Measurements from ENCODE around the gene USP10.
"Not testable (repeated sequence)": the region's sequence is repeated elsewhere in the genome, so short reads cannot be mapped to it uniquely, and the experiment has no call there.

The USP10 gene

GRCh38 chr16:84729716-84730320, 30.0 kb downstream of the USP10 start:
- DNase-seq: no peak

- DNase-seq: no peak
Measured at GRCh38 chr16:84730406-84731106, 30.8 kb downstream of the USP10 start.

GRCh38 chr16:84732332-84732673, 32.5 kb downstream of the USP10 start:
- DNase-seq: not testable (repeated sequence)

DNA sequence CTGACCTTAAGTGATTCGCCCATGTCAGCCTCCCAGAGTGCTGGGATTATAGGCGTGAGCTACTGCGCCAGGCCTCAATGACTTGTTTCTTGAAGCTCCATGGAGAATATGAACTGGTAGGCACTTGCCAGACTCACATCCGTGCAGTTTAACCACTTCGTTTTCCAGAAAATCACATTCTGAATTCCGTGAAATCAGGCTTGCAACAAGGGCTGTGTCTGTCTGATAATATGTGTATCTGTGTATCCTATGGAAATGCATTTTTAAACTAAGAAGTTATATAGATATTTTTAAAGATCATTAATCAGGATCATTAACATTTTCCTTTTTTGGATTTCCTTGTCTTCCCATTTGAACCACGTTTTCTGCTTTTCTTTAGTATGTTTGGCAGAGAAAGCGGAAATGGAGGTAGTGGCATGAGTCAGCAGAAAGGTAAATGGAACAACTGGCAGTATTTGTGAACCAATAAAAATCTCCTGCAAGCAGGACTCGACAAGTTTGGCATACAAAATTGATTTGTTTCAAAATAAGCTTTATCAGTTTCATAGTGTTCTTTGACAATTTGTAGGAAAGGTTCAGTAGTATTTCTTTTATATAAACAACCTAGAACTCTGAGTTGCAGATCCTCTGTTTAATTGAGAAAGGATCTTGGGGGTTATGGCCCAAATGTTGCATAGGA, 33.0 kb downstream of the USP10 start:
- DNase-seq: no peak

- DNase-seq: no peak
Measured at GRCh38 chr16:84735849-84736586, 36.2 kb downstream of the USP10 start.

DNA sequence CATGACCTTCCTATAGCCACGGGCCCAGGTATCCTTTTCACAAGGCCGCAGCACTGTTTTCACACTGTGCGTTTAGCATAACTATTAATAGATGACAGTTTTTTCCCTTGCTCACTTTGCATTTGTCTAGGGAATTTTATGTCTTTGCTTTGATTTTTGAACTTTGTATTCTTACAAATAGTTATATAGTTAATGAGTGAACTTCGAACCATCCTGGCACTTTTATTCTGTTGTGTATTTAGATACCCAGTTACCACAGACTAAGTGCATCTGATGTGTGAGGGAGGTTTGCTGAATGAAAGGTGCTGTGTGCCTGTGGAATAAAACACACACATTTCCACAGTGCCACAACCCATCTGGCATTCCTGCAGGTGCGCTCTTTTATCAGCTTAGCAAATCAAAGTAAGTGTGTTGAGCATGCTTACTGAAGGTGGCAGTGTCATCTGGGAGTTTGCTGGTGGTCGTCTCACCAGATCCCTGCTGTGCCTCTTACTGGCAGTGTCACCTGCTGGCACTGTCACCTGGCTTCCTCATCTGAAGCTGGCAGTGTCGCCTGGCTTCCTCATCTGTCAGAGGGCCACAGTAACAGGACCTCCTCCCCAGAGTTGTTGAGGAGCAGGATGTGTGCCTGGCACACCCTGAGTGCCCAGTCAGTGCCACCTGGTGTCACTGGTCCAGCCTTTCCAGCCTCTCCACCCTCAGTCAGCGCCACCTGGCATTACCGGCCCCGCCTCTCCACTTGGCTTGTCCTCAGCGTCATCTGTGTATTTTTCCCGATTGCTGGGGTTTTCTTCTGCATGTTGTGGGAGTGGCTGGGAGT, 37.6 kb downstream of the USP10 start:
- DNase-seq: no peak

- DNase-seq: no peak
Measured at GRCh38 chr16:84738255-84739038, 38.6 kb downstream of the USP10 start.

GRCh38 chr16:84739349-84740124, 39.7 kb downstream of the USP10 start:
- DNase-seq: no peak

DNA sequence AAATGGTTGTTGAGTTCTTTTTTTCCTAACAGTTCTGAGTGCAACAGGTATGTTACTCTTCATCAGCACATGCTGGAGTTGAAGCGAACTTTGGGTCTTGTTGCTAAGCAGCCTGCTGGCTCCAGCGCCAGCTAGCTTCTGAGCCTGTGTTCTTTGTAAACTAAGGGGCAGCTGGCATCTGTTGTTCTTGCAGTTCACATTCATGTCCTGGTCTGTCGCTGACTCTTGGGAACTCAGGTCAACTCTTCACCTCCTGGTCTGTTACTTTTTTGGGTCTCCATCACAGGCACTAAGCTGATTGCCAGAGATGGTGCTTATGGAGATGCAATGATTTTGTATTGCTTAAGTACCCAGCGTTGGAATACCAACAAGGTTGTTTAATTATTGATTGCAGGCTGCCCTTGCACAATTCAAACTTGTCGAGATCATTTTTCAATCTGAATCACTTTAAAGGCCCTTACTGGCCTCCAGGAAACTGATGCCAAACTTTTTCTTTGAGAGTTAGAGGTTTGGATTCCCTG, 40.9 kb downstream of the USP10 start:
- DNase-seq: no peak

GRCh38 chr16:84741340-84741830, 41.6 kb downstream of the USP10 start:
- DNase-seq: no peak

GRCh38 chr16:84742641-84743092, 42.9 kb downstream of the USP10 start:
- no peak for DNase-seq

DNA sequence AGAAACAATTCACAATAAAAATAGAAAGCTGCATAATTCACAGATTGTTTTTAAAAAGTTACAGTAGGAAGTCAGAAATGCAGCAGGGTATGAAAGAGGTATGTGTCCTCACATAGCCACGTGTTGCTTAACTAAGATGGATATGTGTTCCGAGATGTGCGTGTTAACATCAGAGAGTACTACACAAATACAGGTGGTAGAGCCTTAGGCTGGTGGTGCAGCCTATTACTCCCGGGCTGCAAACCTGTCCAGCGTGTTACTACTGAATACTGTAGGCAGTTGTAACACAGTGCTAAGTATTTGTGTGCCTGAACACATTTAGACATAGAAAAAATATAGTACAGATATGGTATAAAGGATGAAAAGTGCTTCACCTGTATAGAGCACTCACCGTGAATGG, 46.4 kb downstream of the USP10 start:
- DNase-seq: no peak

GRCh38 chr16:84746875-84747274, 47.1 kb downstream of the USP10 start:
- no peak for DNase-seq

GRCh38 chr16:84748247-84748646, 48.4 kb downstream of the USP10 start:
- not testable (repeated sequence) for DNase-seq

GRCh38 chr16:84749072-84749471, 49.3 kb downstream of the USP10 start:
- DNase-seq: no peak

DNA sequence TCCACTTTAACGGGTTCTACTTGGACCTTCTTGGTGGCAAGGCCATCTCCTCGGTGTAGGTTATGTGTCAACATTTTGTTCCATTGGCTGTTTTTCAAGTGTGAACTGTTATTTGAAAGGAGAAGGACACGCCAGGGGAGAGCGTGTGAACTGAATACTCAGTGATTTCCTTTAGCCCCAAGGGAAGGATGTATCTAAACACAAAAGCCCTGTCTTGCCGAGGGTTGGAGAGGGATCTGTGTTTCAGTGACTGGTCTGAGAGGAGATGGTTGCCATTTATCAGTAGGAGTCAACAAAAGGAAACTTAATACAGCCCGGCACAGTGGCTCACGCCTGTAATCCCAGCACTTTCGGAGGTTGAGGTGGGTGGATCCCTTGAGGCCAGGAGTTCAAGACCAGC, 50.0 kb downstream of the USP10 start:
- DNase-seq: no peak

DNA sequence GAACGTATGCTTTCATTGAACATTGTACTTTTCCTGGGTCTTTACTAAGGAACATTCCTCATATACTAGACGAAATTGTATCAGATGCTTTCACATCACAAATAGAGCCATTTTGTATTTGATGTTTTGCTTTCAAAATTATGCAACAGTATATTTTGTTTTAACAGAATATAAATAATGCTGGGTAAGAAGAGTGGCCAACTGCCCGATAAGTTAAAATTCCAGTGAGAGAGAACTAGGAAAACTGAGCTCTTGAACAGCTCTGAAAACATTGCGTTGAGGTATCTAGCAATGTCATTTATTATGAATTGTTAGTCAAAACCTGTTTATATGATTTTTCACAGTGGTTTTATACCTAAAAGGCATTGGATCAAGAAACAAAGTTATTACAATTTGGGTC, 50.8 kb downstream of the USP10 start:
- DNase-seq: no peak

DNA sequence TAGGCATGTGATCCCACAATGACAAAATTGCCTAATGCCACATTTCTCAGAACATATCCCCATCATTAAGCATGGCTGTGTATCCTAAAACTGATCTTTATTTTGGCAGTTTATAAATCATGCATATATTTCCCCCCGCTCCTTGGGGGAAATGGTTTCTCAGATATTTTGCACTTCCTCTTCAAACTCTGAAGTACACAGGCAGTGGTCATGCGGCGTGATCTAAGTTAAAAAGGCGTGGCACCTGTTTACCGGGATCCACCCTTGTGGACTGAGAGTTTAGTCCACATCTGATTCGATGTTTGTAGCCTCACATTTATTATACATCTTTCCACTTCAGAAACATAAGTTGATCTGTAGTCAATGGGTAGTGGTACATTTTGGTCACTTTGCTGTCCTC, 51.4 kb downstream of the USP10 start:
- no peak for DNase-seq

DNA sequence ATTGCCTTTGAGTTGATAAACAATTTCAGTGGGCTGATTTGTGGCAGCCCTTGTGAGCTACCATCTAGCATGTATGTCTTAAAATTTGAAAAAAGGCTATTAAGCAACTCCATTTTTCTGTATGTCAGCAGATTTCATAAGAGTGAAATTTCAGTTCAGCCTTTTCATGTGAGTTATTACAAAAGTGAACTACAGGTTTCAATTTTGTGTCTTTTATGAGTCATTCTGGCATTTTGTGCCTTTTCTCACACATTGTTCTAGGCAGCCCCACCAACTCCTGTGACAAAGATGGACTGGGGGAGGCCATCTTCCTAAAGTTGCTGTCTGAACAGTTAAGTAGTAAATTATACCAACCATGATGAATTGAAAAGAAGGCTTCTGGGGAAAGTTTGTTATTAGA, 52.1 kb downstream of the USP10 start:
- no peak for DNase-seq

- no peak for DNase-seq
Measured at GRCh38 chr16:84752600-84752999, 52.8 kb downstream of the USP10 start.

All from GOT3 (cell line).